Thyroid gland (tissue), 4 donors: ENCODE results near the gene ETV1. TPM values are rescaled to one million over a fixed set of nuclear protein-coding genes. Genes with fewer than 3 reads are reported as not detected.

Source experiments
- DNase-seq, 2 donors: peaks; one replicate each; pipeline ENCODE4 v3.0.0-alpha.2; 2019
- H3K27ac ChIP-seq, 3 donors: fragments of 200-600 bp; sonication (generic); 1 replicate in 2 of 3; 2 replicates in 1 of 3; pipeline ENCODE4 v1.5.1; 2016 to 2019; ENCODE audit warnings: mild to moderate bottlenecking in 1 of 3, moderate library complexity in 1 of 3
- H3K27me3 ChIP-seq: fragments of 200-600 bp; sonication (generic); one replicate; pipeline ENCODE4 v1.5.1; 2019
- H3K36me3 ChIP-seq, 2 donors: fragments of 200-600 bp; sonication (generic); one replicate each; pipeline ENCODE4 v1.5.1; 2016 to 2019
- H3K4me1 ChIP-seq, 2 donors: fragments of 200-600 bp; sonication (generic); one replicate each; pipeline ENCODE4 v1.5.1; 2017 to 2019
- H3K4me3 ChIP-seq, 3 donors: fragments of 200-600 bp; sonication (generic); replicated peaks in 1 of 3; 1 replicate in 2 of 3; 2 replicates in 1 of 3; pipeline ENCODE4 v1.5.1; 2016; ENCODE audit warnings: mild to moderate bottlenecking in 1 of 3
- H3K9me3 ChIP-seq: fragments of 200-600 bp; sonication (generic); one replicate; pipeline ENCODE4 v1.5.1; 2017
- CTCF ChIP-seq, 6 experiments: fragments of 200-600 bp in 3 of 6; fragments of 450-650 bp in 3 of 6; sonication (generic) in 3 of 6; IDR thresholded peaks; one replicate each; pipeline ENCODE4 v1.5.1; 2016 to 2019; ENCODE audit warnings: antibody characterized with exemption in 6 of 6, mild to moderate bottlenecking in 2 of 6, inconsistent platforms in 1 of 6, moderate library complexity in 1 of 6
- POLR2A ChIP-seq, 2 donors: fragments of 450-650 bp; IDR thresholded peaks; one replicate each; pipeline ENCODE4 v1.6.1; 2017; ENCODE audit warnings: antibody characterized with exemption in 2 of 2, mild to moderate bottlenecking in 2 of 2, moderate library complexity in 1 of 2
- WGBS, 2 donors: methylation state at CpG; one replicate each; pipeline ENCODE4 v1.1.5; 2017; 5-methylcytosine and 5-hydroxymethylcytosine counted together
- intact Hi-C: fragments of 100-400 bp; cut with DNase I; formaldehyde crosslinking; loops from one replicate; pipeline ENCODE4 v1.15.1; 2023
- total RNA-seq, 4 donors: library from RNA; depleted of rRNA; stranded (reverse); fragments of >200 nt; gene quantifications; one replicate each; pipeline ENCODE4 v1.2.3, GENCODE V29; 2016

Gene ETV1
- total RNA-seq, 4 donors from 2014 or later: 5.9 to 18.6 (median 9.4) TPM

DNA sequence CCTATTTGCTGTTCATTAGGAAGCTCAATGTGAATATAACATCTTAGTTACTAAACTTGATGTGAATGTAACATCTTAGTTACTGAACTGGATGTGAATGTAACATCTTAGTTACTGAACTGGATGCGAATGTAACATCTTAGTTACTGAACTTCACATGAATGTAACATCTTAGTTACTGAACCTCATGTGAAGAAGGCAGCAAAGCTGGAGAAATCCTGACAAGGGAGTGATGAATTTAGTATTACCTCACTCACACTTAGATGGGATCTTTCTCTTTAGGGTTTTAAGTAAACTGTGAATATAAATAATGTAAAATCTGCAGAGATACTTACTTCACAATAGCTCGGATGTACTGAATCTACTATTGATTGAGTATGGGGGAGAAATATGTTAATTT lies 73.6 kb downstream of the ETV1 start:
- peaks cover 6 to 13% of the 10 kb centered on the region in 2 donors for H3K4me1 ChIP-seq
- TF ChIP-seq POLR2A (IDR thresholded peaks at IDR 0.05) (no peak), CTCF (IDR thresholded peaks at IDR 0.05) (no peak)
- no peak for DNase-seq
- no peak overlapping the region for H3K27ac ChIP-seq
- H3K27me3 ChIP-seq: no peaks in the 10 kb centered on the region
- no peaks in the 10 kb centered on the region for H3K36me3 ChIP-seq
- H3K9me3 ChIP-seq: no peaks in the 10 kb centered on the region
- intact Hi-C loops: no loop called here
- H3K4me3 ChIP-seq: no peak overlapping the region
- 46 to 71% methylated on average over 2 of the region's 2 CpGs for WGBS, 2 donors

- WGBS, 2 donors: 60 to 72% methylated on average over 4 of the region's 4 CpGs
- TF ChIP-seq POLR2A (IDR thresholded peaks at IDR 0.05) (no peak), CTCF (IDR thresholded peaks at IDR 0.05) (no peak)
- Histone ChIP-seq H3K36me3 (no peaks in the 10 kb centered on the region), H3K27me3 (no peaks in the 10 kb centered on the region), H3K4me1 (peaks cover 0 to 5% of the 10 kb centered on the region in 2 donors), H3K4me3 (no peak overlapping the region), H3K27ac (no peak overlapping the region), H3K9me3 (no peaks in the 10 kb centered on the region)
- intact Hi-C loops: no loop called here
- DNase-seq: no peak
Observed at GRCh38 chr7:13912715-13913278, 76.7 kb downstream of the ETV1 start.

GRCh38 chr7:13911909-13912308 lies 77.6 kb downstream of the ETV1 start:
- no peaks in the 10 kb centered on the region for H3K36me3 ChIP-seq
- no peaks in the 10 kb centered on the region for H3K27me3 ChIP-seq
- DNase-seq: no peak
- 55 to 59% methylated on average over 2 of the region's 2 CpGs for WGBS, 2 donors
- TF ChIP-seq POLR2A (IDR thresholded peaks at IDR 0.05) (no peak), CTCF (IDR thresholded peaks at IDR 0.05) (no peak)
- intact Hi-C loops: no loop called here
- H3K9me3 ChIP-seq: no peaks in the 10 kb centered on the region
- H3K4me1 ChIP-seq: peaks cover 0 to 5% of the 10 kb centered on the region in 2 donors
- no peak overlapping the region for H3K27ac ChIP-seq
- no peak overlapping the region for H3K4me3 ChIP-seq

DNA sequence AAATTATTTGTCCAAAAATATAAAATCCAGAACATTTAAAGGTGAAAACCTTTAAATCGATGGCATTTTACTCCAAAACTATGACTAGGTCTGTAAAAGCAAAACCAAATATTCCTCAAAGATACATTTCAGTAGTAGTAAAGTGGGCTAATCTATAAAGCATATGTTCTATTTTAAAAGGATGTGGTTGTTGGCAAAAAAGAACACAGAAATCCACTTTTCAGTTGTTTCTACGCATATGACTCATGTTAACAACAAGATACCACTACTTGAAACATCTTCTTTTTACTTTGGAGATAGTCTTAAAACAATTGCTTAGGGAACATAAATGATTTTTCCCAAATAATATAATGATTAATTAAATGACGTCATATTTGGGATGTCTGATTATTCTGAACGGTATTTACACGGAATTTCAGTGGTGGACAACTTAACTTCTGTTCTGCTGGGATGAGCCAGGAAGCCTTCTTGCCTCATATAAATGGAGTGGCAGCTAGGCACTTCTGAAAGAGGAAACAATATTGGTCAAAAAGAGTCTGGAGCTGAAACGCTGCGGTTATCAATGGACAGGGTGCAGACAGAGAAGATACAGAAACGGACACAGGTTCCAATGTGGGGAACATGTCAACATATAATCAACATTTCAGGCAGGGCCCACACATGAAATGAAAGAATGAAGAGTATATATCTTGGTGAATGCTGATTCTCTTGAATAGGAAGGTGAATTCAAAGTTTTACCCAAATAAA lies 78.5 kb downstream of the ETV1 start:
- Histone ChIP-seq H3K4me1 (peaks cover 0 to 5% of the 10 kb centered on the region in 2 donors), H3K4me3 (no peak overlapping the region), H3K27ac (no peak overlapping the region), H3K36me3 (no peaks in the 10 kb centered on the region), H3K27me3 (no peaks in the 10 kb centered on the region), H3K9me3 (no peaks in the 10 kb centered on the region)
- TF ChIP-seq POLR2A (IDR thresholded peaks at IDR 0.05) (no peak), CTCF (IDR thresholded peaks at IDR 0.05) (no peak)
- WGBS, 2 donors: 85 to 88% methylated on average over 8 of the region's 8 CpGs
- DNase-seq: no peak
- intact Hi-C loops: no loop called here

GRCh38 chr7:13908667-13909397 lies 80.6 kb downstream of the ETV1 start:
- no peaks in the 10 kb centered on the region for H3K36me3 ChIP-seq
- no peak overlapping the region for H3K4me3 ChIP-seq
- 87 to 88% methylated on average over 8 of the region's 8 CpGs for WGBS, 2 donors
- H3K27me3 ChIP-seq: no peaks in the 10 kb centered on the region
- H3K27ac ChIP-seq: no peak overlapping the region
- H3K9me3 ChIP-seq: no peaks in the 10 kb centered on the region
- intact Hi-C loops: no loop called here
- no peak for DNase-seq
- TF ChIP-seq CTCF (IDR thresholded peaks at IDR 0.05) (no peak), POLR2A (IDR thresholded peaks at IDR 0.05) (no peak)
- peaks cover 0 to 12% of the 10 kb centered on the region in 2 donors for H3K4me1 ChIP-seq
